HG03139 (cell line): Measurements from ENCODE around the gene FUS.

Experiments
- ATAC-seq: cut with Tn5 transposase; IDR thresholded peaks from one replicate; pipeline ENCODE4 v1.9.1; 2021; ENCODE audit not compliant: unreplicated experiment

The FUS gene

DNA sequence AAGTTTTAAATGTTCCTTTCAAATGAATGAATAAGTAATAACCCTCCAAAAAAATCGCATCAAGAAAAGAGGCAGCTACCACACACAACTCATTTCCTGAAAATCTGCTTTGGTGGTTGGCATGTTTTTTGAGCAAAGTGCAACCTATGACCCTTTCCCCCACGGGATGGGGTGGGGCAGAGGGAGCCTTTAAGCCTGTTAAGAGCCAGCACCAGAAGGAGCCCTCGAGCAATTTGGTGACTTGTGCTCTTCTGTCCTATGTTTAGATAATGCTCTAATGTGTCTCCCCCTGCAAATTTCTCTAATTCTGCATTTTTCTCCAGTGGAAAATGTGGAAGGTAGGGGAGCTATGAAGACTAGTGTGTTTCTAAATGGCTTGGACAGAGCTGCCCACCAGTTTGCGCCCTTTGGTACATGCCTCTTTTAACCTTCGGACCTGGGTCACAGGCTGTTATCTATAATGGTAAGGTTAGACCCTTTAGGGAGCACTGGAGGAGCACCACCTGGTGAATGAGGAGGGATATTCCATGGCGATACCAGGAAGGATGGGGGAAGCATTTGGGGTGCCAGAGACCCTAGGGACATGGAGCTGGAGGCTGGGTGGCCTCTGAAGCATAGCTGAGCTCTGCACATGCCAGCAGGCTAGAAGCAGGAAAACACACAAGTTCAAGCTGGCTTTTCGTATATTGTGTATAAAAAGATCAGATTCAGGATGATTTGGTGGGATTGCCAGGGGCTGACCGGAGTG is 21.1 kb downstream of the FUS start:
- ATAC-seq = no peak

DNA sequence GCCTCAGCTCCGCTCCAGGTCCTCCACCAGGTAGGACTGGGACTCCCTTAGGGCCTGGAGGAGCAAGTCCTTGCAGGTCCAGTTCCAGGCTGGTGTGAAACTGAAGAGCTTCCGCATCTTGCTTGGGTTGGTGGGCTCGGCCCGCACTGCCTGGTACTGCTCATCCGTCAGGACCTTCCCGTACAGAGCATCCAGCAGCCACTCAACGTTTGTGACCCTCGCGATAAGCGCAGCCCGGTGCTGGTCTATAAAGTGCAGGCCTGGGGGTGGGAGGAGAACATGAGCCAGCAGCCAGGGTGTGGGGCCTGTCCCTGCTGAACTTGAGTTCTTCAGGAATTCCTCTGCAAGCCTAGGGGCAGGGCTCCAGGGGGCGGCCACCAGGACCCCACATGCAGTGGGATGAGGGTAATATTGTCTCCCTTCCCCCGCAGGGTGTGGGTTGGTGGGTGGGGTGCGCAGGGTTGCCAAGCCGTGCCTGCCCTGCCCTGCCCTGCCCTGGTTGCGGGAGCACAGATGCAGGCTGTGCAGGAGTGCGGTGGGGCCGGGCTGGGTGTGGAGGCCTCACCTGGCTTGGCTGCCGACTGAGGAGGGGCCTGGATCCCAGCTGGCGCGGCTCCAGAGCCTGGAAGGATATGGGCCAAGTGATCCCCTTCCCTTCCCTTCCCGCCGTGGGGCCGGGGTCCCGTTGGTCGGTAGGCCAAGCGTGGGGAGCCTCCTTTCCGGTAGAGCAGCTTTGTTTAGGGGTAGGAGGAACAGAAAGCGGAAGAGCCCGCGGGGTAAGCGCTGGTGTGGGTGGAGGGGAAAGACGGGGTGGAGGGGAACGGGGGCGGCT is 21.9 kb downstream of the FUS start:
- ATAC-seq = peak; percentile 48

DNA sequence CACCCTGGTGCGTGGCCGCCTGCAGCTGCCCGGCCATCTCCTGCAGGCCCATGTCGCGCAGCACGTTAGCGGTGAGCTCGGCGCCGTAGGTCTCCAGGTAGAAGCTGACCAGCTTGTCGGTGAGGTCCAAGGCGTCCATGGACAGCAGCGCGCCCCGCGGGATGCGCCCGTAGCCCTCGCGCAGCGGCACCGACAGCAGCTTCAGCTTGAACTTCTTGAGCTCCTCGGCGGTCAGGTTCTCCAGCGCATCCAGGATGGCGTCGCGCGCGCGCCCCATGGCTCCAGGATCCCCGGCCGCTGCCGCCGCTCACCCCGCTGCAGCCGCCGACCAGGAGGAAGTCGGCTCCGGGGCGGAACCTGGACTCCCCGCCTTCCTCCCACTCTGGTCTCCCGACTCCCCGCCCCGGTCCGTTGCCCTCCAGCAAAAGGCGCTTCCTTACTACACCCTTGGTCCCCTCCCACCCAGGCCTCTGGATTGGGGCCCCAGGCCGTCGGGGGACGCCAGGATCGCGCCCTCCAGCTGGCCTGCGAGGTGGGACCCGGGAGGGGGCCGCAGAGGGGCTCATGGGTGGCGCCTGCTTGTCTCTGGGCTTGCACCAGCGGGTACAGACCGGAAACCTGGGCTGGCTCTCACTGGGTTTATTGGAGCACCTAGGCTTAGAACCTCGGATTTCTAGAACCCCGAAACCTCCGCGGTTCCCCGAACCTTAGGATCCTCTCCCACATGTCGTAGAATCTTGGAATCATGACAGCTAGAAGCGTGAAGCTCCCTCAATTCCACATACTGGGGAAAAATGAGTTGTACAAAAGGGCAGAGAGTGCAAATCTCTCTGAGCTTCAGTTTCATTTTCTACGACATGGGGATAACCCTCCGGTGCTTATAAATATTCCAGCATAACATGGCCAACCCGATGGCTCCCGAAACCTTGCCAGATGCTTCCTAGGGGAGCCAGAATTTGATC is 22.8 kb downstream of the FUS start, which contains the start of gene PYCARD:
PYCARD (minus strand) TSS at position 347 of the 962 bp plus-strand sequence; CDS start at position 277, 70 bp downstream.
- peak; percentile 30 for ATAC-seq

DNA sequence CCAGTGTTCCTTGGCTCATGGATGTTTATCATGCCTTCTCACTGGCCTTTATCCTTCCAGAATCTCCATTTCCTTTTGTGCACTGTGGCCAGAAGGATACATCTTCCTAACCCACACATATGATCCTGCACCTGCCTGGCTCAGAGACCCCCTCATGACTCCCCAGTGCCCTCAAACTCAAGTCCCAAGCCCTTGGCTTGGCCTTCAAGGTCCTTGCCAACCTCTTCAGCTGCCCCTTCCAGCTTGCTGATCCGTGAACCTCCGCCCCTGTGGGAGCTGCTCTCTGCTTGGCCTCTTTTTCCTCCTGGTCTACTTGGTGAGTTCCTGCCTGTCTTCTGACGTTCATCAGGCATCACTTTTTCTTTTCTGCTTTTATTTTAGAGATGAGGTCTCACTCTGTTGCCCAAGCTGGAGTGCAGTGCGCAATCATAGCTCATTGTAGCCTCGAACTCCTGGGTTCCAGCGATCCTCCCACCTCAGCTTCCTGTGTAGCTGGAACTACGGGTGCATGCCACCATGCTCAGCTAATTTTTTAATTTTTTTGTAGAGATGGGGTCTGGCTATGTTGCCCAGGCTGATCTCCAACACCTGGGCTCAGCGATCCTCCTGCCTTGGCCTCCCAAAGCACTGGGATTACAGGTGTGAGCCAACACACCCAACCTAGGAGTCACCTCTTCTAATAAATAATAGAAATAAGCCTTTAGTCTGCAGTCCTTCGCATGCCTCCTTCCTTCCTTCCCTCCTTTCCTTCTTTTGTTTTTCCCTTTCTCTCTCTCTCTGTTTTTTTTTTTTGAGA is 25.1 kb downstream of the FUS start:
- ATAC-seq = no peak

DNA sequence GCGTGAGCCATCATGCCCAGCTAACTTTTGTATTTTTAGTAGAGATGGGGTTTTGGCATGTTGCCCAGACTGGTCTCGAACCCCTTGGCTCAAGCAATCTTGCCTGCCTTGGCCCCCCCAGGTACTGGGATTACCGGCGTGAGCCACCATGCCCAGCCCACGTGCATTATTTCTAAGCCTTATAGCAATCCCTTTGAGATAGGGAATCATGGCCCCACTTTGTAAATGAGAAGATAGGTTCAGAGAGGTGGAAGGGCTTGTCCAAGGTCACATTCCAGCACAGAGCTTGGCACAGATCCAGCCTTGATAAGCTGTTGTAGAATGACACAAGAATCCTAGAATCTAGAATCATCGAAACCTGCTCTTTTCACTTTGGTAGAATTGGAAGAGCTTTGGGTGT is 26.8 kb downstream of the FUS start:
- no peak for ATAC-seq

DNA sequence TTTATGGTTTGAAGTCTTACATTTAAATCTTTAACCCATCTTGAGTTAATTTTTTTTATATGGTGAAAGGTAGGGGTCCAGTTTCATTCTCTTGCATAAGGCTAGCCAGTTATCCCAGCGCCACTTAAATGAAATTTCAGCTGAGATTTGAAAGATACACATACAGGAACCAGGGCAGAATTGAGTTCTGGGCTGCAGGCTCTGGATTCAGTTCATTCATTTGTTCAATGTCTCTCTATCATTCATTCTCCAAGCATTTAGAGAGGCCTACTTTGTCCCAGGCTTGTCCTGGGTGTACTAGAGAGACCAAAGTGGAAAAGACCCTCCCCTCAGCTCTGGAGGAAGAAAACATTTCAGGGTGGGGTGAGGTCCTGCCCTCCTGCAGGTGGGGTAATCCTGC is 33.4 kb downstream of the FUS start:
- ATAC-seq = no peak

DNA sequence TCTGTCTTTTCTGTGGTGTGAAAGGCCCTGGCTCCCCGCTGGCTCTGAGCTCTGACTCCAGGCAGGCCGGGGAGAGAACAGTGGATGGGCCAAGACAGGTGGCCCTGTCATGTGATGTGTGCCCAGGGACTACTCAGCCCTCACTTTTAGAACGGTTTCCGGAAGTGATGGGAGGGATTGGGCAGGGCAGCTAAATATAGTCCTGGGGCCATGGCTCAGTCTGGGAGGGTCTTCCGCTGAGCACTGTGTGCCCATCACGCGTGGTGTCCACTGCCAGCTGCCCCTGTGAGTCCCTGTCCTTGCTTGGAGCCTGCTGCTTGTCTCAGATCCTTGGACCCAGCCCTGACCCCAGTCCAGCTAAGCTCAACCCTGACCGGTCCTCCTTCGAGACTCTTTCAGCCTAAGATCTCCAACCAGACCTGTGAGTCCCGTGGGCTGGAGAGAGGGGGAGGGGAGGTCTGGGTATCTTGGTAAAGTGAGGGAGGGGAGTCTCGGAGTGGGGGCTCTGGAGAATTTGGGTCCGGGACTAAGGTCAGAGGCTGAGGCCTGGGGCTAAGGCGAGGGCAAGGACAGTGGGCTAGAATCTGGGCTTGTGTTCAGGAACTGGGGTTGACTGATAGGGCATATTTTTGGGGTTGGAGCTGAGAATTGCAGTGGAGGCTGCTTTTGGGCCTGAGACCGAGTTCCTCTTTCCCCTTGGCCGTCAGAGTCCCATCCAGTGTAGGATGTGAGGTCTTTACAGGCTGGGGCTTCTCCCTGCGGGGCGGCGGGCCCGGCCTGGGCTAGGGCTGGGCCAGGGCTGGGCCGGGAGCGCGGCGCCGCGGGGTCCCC is 34.2 kb downstream of the FUS start, which contains the start of gene TRIM72:
TRIM72 (plus strand) TSS at position 243 of the 831 bp plus-strand sequence. CDS start 620 bp downstream, outside the sequence.
- ATAC-seq = no peak

DNA sequence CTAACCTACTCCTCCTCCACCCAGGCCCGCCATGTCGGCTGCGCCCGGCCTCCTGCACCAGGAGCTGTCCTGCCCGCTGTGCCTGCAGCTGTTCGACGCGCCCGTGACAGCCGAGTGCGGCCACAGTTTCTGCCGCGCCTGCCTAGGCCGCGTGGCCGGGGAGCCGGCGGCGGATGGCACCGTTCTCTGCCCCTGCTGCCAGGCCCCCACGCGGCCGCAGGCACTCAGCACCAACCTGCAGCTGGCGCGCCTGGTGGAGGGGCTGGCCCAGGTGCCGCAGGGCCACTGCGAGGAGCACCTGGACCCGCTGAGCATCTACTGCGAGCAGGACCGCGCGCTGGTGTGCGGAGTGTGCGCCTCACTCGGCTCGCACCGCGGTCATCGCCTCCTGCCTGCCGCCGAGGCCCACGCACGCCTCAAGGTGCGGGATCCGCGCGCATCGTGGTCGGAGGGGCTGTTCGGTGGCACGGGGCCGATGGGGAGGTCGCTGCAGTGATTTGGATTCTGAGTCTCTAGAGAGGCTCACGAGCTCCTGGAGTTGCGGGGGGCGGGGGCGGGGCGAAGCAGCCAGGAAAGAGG is 34.9 kb downstream of the FUS start:
- no peak for ATAC-seq

DNA sequence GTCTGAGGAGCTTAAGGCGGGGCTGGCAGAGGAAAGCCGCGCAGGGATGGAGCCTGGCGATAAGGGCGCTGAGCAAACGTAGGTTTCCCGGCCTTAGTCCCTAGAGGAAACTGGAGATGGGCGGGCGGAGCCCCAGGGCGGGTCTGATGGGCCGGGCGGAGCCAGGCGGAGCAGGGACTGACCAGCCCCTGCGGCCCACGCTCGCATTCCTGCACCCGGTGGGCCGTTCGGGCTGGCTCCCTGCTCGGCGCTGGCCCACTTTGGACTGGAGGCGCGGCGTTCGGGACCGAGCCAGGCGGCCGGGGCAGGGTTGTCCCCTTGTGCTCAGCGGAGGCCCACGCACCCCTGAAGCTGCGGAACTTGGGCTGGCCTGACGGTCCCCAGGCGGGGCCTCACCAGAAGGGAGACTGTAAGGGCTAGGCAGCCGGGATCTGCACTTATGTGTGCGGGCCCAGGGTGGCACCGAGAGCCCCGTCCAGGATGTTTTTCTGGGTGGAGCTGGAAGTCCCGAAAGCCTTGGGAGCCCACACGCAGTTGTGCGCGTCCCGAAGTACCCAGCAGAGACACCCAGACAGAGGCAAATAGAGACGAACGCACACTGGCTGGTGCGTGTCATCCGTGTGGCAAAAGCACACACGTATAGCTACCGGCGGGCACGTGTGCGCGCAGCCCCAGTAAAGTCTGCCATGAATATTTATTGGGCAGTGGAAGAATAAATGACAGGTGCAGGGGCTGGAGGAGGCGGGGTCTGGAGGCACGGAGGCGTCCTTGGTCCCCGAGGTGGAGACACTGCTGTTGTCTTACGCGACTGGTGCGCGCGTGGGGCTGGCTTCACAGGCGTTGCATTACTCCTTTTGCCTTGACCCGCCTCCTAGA is 35.6 kb downstream of the FUS start:
- ATAC-seq = no peak

DNA sequence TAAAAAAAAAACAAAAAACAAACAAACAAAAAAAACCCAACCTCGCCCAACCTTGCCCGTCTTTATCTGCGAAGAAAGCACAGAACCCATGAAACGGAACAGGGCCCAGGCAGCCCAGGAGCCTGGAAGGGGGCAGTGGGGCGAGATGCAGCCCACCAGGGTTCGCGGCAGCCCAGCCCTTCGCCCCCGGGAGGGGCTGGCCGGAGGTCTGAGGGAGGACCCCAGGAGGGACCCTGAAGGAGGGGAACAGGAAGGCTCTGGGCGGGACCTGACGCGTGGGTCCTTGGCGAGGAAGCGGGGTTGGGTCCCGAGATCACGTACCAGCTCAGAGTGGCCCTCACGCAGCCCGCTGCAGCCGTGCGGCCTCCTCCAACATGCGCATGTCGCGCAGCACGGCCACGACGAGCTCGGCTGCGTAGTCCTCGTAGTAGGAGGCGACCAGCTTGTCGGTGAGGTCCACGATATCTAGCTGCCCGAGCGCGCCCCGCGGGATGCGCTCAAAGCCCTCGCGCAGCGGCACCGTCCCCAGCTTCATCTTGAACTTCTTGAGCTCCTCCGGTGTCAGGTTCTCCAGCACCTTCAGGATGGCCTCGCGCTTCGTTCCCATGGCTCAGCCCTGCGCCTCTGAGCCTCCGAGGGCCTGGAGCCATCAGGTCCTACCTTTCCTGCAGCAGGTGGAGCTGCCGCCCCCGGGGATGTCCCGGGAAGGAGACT is 36.6 kb downstream of the FUS start, which contains the start of gene PYDC1:
PYDC1 (minus strand) TSS at position 714 of the 714 bp plus-strand sequence; CDS start at position 607, 107 bp downstream.
- ATAC-seq = no peak

DNA sequence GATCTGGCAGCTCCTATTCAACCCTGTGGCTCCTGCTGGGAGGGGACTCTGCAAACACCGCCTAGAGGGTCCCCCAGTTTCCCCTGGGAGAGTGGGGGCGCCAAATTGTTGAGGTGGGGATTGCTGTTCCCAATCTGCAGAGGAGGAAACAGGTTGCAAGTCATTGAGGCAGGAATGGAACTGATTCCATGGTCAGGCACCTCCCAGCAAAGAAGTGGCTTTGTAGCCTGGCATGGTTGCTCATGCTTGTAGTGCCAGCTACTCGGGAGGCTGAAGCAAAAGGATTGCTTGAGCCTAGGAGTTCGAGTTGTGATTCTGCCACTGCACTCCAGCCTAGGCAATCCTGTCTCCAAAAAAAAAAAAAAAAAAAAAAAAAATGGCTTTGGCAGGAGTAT is 37.2 kb downstream of the FUS start:
- no peak for ATAC-seq

DNA sequence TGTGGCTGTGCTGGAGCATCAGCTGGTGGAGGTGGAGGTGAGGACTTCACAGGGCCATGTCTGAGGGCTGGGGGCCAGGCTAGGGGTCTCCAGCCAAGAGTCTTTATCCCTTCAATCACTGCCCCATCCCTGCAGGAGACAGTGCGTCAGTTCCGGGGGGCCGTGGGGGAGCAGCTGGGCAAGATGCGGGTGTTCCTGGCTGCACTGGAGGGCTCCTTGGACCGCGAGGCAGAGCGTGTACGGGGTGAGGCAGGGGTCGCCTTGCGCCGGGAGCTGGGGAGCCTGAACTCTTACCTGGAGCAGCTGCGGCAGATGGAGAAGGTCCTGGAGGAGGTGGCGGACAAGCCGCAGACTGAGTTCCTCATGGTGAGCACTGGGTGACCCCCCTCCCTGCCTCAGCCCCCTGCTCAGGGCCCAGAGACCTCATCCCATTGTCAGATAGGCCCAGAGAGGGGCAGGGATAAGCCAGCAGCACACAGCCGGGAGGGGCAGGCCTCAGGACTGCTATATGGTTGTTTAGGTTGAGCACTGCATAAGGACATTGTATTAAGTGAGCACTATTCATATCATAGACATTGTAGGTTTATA is 39.3 kb downstream of the FUS start:
- no peak for ATAC-seq

DNA sequence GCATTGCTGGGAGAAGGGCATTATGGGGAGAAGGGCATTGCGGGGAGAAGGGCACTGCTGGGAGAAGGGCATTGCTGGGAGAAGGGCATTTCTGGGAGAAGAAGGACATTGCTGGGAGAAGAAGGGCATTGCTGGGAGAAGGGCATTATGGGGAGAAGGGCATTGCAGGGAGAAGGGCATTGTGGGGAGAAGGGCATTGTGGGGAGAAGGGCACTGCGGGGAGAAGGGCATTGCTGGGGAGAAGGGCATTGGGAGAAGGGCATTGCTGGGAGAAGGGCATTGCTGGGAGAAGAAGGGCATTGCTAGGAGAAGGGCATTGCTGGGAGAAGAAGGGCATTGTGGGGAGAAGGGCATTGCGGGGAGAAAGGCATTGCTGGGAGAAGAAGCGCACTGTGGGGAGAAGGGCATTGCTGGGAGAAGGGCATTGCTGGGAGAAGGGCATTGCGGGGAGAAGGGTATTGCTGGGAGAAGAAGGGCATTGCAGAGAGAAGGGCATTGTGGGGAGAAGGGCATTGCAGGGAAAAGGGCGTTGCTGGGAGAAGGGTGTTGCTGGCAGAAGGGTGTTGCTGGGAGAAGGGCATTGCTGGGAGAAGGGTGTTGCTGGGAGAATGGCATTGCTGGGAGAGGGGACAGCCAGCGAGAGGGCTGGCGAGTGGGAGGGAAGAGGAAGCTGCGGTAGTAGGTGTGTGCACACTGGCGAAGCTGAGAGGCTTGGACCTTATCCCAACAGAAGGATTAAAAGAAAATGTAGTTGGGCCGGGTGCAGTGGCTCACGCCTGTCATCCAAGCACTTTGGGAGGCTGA is 41.6 kb downstream of the FUS start:
- ATAC-seq = no peak

DNA sequence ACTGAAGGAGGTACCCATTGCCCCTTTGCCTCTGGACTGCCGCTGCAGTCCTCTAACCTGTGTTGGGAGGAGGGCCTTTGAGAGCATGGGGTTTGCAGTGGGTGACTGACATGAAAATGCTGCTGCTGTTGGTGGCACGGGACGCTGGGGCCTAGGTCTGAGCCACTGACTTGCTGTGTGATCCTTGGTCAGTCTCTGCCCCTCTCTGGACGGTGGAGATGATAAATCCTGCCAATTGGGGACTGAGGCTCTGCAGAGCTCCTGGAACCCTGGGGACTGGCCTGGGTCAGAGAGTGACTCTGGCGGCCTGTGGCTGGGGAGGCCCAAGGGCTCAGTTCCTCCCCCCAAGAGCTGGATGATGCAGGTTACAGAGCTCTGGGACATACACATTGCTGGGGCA is 43.1 kb downstream of the FUS start:
- no peak for ATAC-seq

DNA sequence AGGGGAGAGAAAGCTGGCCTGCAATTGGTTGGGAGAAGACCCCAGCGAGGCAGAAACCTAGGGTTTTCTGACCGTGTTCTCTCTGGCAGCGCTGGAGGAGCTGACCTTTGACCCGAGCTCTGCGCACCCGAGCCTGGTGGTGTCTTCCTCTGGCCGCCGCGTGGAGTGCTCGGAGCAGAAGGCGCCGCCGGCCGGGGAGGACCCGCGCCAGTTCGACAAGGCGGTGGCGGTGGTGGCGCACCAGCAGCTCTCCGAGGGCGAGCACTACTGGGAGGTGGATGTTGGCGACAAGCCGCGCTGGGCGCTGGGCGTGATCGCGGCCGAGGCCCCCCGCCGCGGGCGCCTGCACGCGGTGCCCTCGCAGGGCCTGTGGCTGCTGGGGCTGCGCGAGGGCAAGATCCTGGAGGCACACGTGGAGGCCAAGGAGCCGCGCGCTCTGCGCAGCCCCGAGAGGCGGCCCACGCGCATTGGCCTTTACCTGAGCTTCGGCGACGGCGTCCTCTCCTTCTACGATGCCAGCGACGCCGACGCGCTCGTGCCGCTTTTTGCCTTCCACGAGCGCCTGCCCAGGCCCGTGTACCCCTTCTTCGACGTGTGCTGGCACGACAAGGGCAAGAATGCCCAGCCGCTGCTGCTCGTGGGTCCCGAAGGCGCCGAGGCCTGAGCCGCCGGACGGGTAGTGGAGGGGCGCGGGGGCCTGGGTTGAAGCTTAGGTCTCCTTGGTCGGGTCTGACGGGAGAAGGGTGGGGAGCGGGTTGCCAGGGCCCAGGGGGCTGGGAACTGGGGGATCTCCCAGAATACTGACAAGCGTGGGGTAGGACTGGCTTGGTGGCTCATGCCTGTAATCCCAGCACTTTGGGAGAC is 44.4 kb downstream of the FUS start:
- no peak for ATAC-seq
